NCI-H524 (cell line): ENCODE results near the gene ADGRV1.
"Not testable (repeated sequence)": the region's sequence is repeated elsewhere in the genome, so short reads cannot be mapped to it uniquely, and the experiment has no call there.

Experiments
- DNase-seq, 2 experiments: peaks; one replicate each; lab custom pipeline; 2025; lab: John Stamatoyannopoulos, UW

ADGRV1 gene

DNA sequence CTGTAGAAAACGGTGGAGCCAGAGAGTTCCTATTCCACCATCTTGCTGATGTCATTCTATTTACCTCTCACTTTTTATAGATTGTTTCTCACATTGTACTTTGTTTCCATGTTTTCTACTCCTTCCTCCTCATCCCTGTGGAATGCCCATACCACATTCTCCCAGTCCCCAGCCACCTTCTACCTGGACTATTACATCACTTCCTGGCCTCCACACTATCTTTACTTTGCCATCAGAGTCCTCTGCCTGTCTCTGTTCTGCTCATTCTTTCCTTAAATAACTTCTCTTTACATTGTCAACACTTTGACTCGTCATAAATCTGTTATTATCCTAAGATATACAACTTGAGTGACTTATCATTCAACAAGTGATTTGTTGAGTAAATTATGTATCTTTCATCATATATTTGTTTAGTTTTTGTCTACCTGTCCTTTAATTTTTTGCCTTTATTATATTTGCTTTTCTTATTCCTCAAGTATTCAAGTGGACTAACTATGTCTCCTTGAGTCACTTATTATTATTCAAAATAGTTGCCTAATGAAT lies 182.5 kb downstream of the ADGRV1 start:
- no peak for DNase-seq

DNA sequence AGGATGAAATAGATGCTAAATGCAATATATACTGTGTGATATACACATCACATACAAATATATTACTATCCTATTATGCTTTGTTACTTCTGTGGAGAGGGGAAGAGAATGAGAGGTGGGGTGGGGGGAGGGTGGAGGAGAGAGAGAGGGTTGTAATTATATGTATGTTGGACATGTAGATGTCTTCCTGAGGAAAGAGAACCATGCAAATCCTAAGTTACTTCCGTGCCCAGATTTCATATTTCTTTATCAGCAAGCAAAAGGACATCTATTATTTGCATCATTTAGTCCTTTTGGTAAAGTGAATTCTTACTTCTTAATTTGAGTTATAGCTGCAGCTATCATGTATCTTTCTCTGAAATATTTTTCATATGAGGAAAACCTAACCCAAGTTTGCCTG lies 187.5 kb downstream of the ADGRV1 start:
- no peak for DNase-seq

DNA sequence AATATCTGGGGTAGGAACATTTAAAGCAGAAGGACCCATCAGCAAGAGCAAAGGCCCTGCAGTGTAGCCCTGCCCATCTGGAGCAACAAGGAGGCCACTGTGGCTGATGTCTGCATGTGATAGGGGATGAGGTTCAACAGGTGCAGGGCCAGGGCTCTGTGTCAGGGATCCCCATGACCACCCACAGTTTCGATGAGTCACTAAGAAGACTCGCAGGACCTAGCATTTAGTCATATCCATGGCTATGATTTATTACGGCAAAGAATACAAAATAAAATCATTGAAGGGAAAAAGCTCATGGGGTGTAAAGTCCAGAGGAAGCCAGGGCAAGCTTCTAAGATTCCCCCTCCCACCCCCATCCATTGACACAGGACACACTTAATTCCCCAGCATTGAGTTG lies 188.6 kb downstream of the ADGRV1 start:
- no peak for DNase-seq

DNA sequence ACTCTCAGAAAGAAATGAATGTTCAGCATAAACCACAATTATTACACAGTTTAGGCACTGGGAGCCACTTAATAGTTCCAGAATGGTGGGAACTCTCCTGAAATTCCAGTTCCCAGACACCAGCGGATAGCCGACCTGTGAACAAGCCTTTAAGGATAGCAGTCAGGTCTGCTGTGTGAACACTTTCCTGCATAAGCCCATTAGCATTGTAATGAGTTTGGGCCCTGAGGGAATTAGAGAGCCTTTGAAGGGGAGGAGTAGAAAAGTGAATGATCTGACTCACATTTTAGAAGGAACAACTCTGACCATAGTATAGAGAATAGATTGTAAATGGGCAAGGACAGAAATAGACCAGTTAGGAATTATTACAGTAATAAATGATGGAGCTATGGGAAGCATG lies 189.1 kb downstream of the ADGRV1 start:
- DNase-seq, result no peak

DNA sequence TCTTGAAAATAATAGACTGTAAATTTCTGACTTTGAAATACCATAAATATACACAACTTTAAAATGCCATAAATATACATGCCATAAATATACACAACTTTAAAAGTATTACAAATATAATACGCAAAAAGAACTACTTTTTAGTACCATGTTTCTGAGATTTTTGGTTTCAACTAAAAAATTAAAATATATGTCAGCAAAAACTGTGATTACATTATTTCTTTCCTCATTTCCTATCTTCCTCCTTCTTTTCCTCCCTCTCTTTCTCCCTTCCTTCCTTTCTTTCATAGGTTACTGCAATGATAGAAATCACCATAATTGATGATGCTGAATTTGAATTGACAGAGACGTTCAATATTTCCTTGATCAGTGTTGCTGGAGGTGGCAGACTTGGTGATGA lies 200.5 kb downstream of the ADGRV1 start:
- DNase-seq, result no peak

DNA sequence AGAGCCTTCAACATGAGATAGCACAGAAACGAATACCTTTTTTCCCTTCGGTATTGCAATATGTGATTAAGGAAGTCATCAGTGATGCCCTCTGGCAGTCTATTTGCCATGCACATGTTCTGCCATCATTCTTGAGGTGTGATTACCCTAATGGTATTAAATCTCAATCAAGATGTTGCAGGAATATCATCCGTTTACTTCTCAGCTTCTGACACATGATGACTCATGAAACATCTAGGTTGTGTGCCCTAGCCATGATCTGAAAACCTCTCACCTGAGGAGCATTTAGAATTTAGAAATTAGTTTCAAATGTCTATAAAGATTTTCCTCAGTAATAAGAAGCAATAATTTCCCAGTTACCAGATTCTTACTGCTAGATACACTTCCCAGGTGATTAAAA lies 209.1 kb downstream of the ADGRV1 start:
- DNase-seq, result no peak

DNA sequence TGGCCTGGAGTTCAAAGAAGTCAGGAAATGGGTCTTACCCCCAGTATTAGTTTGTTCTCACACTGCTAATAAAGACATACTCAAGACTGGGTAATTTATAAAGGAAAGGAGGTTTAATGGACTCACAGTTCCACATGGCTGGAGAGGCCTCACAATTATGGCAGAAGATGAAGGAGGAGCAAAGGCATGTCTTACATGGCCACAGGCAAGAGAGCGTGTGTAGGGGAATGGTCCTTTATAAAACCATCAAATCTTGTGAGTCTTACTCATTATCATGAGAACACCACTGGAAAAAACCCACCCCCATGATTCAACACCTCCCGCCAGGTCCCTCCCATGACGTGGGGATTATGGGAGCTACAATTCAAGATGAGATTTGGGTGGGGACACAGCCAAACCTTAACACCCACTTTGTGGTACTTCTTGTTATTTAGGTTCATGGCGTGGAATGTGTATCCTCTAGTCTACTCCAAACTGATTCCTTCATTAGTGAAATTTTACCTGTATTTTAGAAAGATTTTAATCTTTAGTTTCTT lies 211.5 kb downstream of the ADGRV1 start:
- not testable (repeated sequence) for DNase-seq

DNA sequence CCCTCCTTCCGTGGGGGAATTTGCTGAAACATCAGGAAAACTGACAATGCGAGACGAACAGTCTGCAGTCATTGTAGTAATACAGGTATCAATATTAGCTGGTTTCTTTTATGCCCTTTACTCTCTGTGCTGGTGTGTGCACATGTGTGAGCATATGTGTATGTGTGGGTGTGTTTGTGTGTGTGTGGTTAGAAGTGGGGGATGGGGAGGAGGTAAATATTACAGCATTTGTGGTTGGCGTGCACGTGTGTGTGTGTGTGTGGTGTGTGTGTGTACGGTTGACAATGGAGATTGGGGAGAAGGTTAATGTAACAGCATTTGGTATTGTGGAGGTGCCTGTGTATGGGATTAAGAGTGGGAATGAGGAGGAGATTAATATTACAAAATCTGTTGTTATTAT lies 219.4 kb downstream of the ADGRV1 start:
- no peak for DNase-seq

DNA sequence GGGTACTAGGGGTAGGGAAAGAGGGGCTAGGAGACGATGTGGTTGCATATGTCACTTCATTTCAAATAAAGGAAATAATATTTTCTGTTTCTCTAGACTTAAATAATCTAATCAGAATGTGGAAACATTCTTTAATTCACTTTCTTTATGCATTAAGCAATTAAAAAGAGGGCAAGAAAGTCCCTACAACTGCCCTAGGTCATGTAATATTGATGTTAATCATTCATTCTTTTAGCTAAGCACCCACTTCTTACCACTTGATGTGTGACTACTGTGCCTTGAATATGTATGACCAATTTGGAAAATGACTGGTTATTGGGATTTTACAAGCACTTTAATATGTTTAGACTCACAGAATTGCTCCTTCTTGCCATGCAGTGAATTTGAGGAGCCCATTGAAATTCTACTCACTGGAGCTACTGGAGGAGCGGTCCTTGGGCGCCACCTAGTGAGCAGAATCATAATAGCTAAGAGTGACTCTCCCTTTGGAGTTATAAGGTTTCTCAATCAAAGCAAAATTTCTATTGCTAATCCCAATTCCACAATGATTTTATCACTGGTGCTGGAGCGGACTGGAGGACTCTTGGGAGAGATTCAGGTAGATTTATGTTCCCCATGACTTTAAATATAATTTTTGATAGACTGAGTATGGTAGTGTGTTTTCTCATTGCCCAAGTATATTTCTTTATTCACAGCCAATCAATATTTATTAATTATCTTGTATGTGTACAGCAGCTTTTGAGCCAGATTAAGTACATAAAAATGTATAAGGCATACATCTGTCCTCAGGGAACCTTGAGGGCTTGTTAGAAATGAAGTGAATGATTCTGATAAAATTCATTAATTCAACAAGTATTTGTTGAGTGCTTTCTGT lies 225.1 kb downstream of the ADGRV1 start:
- peak; percentile 12 to 61 for DNase-seq

DNA sequence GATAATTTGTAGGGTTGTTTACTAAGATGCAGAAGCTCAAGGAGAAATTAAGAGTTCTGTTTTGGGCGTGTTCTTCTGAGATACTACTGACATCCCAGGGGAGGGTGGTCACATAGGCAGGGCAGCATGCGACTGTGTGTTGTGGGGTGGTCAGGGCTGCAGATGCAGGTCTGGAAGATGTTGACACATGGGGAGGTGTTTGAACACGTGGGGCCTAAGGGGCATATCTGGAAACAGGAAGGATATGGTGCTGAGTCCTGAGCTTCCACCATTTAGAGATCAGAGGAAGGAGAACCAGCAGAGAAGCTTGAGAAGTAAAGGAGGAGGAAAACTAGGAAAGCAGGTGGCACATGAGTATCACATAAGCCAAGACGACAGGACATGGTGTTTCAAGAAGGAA lies 228.2 kb downstream of the ADGRV1 start:
- no peak for DNase-seq

DNA sequence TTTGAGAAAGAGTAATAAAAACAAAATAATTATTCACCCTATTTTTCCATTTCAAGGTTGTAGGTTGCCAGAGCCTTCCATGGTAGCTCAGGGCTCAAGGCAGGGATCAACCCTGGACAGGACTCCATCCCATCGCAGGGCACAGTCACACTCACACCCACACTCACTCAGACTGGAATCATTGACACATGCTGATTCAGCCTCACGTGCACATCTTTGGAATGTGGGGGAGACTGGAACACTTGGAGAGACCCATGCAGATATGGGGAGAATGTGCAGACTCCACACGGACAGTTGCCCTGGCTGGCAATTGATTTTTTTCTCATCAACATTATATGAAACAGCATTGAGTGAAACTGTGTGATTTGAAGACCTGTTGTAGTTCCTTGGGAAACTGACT lies 234.1 kb downstream of the ADGRV1 start:
- no peak for DNase-seq

DNA sequence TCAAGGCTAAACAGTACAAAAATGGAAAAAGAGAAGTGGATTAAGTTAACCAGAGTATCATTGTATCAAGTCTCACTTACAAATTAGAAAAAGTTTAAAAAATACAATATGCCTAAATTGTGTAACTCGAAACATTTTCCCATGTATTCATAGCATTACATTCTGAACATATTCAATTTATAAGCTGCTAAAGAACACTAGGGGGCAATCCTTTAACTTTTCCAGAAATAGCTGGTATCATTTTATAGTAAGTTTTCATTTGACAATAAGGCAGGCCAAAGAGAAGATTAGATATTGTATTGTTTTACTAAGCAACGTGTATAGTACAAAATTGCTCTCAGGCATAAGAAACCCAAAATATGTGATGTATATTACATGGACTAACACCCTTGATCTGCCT lies 234.6 kb downstream of the ADGRV1 start:
- DNase-seq, result no peak

DNA sequence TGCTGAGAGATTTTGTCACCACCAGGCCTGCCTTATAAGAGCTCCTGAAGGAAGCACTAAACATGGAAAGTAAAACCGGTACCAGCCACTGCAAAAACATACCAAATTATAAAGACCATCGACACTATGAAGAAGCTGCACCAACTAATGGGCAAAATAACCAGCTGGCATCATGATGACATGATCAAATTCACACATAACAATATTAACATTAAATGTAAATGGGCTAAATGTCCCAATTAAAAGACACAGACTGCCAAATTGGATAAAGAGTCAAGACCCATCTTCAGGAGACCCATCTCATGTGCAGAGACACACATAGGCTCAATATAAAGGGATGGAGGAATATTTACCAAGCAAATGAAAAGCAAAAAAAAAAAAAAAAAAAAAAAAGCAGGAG lies 238.3 kb downstream of the ADGRV1 start:
- not testable (repeated sequence) for DNase-seq

DNA sequence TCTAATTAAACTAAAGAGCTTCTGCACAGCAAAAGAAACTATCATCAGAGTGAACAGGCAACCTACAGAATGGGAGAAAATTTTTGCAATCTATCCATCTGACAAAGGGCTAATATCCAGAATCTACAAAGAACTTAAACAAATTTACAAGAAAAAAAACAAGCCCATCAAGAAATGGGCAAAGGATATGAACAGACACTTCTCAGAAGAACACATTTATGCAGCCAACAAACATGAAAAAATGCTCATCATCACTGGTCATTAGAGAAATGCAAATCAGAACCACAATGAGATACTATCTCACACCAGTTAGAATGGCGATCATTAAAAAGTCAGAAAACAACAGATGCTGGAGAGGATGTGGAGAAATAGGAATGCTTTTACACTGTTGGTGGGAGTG lies 241.5 kb downstream of the ADGRV1 start:
- DNase-seq, result not testable (repeated sequence)

DNA sequence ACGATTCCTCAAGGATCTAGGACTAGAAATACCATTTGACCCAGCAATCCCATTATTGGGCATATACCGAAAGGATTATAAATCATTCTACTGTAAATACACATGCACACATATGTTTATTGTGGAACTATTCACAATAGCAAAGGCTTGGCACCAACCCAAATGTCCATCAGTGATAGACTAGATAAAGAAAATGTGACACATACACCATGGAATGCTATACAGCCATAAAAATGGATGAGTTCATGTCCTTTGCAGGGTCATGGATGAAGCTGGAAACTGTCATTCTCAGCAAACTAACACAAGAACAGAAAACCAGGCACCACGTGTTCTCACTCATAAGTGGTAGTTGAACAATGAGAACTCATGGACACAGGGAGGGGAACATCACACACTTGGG lies 241.9 kb downstream of the ADGRV1 start:
- not testable (repeated sequence) for DNase-seq

DNA sequence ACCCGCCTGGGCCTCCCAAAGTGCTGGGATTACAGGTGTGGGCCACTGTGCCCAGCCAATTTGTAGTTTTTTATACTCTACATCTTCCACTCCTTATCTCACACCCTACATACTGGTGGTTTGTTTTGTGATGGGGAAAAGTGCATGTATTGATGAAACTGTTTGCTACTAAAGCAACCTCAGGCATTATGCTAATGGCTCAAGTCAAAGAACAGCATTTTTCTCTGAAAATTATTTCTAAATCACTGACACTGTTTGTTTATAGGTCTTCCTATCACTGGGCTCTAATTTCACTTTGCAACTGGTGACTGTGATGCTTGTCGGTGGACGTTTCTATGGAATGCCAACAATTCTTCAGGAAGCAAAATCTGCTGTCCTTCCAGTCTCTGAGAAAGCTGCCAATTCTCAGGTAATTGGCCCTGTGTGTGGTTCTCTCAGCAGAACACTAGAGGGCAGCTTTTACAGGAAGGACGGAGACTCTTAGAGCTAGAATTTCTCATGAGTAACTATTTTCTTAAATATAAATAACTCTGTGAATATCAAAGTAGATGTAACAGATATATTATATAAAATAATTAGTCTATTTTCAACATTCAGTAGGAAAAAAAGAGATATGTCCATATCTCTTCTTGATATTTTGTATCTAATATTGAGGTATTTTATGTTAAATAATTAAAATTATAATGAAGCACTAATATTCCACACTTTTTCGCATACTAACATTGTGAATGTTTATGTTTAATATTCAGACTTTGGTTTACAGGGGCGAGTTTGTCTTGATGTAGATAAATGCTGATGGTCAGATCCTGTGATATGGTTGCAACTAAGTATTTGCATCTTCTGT lies 244.1 kb downstream of the ADGRV1 start:
- DNase-seq, result peak; percentile 11 to 36

DNA sequence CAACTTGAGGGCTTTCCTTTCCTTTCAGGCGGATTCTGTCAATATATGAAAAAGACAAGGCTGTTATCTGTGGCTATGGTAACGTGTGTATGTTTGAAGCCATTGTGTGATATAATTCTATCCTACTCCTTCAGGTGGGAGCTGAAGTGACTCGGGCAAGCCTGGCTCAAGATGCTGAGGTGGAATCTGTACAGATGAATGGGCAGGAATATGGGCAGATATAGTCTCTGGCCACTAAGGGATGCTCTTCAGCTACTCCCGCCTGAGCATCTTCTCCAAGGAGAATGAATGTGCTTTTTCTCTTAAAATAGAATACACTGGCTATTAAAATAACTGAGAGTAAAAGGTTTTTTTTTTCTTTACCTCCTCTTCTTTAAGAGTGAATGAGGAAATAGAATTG lies 244.8 kb downstream of the ADGRV1 start:
- DNase-seq, result no peak

DNA sequence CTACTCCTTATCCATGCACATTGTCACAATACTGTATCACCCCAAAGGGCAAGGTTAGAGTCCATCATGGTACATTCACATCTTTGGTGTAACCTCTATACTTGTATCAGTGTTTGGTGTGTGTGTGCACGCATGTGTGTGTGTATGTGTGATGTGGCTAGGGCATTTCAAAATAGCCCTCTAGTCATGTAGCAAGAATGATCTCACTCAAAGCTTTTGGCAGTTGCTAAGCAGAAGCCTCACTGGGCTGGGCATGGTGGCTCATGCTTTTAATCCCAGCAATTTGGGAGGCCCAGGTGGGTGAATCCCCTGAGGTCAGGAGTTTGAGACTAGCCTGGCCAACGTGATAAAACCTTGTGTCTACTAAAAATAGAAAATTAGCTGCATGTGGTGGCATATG lies 245.3 kb downstream of the ADGRV1 start:
- no peak for DNase-seq

DNA sequence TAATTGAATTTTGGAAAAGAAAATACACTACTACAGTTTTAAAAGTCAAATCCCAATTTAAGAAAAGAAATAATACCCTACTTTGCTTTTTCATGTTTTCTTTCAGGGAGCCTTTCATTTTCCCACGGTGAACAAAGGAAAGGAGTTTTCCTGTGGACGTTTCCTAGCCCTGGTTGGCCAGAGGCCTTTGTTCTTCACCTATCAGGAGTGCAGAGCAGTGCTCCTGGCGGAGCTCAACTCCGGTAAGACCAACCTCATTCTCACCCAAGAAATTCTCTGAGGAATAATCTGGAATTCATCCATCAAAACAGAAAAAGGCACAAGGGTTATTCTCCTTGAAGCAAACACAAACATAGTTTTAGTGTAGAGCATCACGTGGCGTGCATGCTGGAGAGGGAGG lies 248.9 kb downstream of the ADGRV1 start:
- DNase-seq, result no peak

DNA sequence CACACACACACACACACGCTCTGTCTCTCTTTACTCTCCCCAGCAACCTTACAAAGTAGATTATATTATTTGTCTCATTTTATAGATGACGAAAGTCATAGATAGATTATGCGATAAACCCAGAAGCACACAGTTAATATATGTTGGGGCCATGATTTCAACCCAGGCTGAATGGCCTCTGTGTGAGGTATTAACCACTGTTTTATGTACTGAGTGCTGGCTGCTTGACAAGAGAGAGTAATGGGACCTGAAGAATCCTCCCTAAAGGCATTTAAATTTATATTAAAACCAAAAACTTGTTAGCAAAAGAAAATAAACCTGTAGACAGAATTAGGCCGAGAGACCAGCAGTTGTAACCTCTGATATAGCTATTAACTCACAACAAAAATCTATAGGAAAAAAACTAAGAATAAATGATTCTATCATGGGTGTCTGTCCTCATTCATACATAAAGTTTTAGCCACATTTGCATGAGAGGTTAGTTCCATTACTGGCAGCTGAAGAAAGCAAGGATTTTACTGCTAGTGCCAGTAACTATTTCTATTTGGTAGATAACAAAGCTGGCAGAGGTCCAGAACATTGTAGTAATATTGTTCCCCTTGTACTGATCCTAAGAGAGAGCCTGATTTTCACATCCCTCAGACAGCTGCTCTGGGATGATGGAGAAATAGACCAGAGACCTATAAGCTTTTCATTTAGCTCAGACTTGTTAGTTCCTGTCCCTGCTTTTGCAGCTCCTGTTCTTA lies 250.9 kb downstream of the ADGRV1 start:
- DNase-seq, result no peak

DNA sequence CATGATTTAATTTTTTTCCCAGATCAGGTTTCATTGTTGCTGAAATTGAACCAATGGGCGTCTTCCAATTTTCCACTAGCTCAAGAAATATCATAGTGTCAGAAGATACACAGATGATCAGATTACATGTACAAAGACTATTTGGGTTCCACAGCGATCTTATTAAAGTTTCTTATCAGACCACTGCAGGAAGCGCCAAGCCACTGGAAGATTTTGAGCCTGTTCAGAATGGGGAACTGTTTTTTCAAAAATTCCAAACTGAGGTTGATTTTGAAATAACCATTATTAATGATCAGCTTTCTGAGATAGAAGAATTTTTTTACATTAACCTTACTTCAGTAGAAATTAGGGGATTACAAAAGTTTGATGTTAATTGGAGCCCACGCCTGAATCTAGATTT lies 251.6 kb downstream of the ADGRV1 start:
- DNase-seq, result no peak

DNA sequence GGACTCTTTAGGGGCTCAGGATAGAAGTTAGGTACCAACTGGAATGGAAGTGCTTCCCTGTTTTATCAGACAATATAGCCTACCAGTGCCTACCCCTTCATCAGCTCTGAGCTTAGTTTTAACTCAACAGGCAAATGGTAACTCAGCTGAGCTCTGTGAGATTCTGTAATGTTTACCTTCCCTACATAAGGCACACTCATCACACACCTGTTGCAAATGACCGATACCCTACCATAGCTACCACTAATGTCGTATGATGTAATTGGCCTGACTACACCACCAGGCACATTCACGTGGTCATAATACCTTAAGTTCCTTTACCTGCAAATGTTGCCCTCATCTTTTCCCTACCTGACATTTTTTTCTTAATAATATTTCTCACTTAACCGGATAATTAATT lies 254.8 kb downstream of the ADGRV1 start:
- no peak for DNase-seq
